H7 (cell line): Measurements from ENCODE around the gene TRPM2. TPM values are rescaled to one million over a fixed set of nuclear protein-coding genes. Genes with fewer than 3 reads are reported as not detected.

Experiments used
- total RNA-seq: library from RNA; depleted of rRNA; stranded (reverse); fragments of >200 nt; shearing (Covaris generic); gene quantifications from 2 replicates; pipeline ENCODE4 v1.2.3, GENCODE V29; 2014; rRNA removed

Gene TRPM2
- total RNA-seq, 1 experiment from 2014 or later, result 0.42 TPM

Other genes starting within 250 kb of the TRPM2 start
- gene PWP2, start 246.2 kb upstream of the TRPM2 start, total RNA-seq, result 4.1 and 8.6 TPM in 2 replicates
- 6.1 and 13.9 TPM in 2 replicates for gene GATD3, start 219.9 kb upstream of the TRPM2 start, total RNA-seq
- 0.96 and 1.6 TPM in 2 replicates for gene ICOSLG, start 112.7 kb upstream of the TRPM2 start, total RNA-seq
- gene DNMT3L, start 91.7 kb upstream of the TRPM2 start, total RNA-seq, result 2.9 and 8.2 TPM in 2 replicates
- 0.07 and 0.31 TPM in 2 replicates for gene AIRE, start 67.7 kb upstream of the TRPM2 start, total RNA-seq
- gene PFKL, start 53.6 kb upstream of the TRPM2 start, total RNA-seq, result 149 and 158 TPM in 2 replicates
- gene CFAP410, start 14.2 kb upstream of the TRPM2 start, total RNA-seq, result 17.2 and 20.3 TPM in 2 replicates
- 3.8 and 4.6 TPM in 2 replicates for gene LRRC3, start 101.9 kb downstream of the TRPM2 start, total RNA-seq
- gene KRTAP10-1, start 186.6 kb downstream of the TRPM2 start, total RNA-seq, result not detected in 2 replicates
- not detected in 2 replicates for gene KRTAP10-2, start 197.9 kb downstream of the TRPM2 start, total RNA-seq
- not detected in 2 replicates for gene KRTAP10-3, start 205.2 kb downstream of the TRPM2 start, total RNA-seq
- not detected in 2 replicates for gene KRTAP10-4, start 220.1 kb downstream of the TRPM2 start, total RNA-seq
- gene KRTAP10-5, start 227.0 kb downstream of the TRPM2 start, total RNA-seq, result not detected in 2 replicates
- gene KRTAP10-6, start 238.9 kb downstream of the TRPM2 start, total RNA-seq, result not detected in 2 replicates
- not detected in 2 replicates for gene KRTAP10-7, start 247.0 kb downstream of the TRPM2 start, total RNA-seq